SK-N-SH treated with all-trans-retinoic acid at 6 μM for 48 hours (cell line): ENCODE results near the gene GPC3.

Experiments
- ATAC-seq: fragments of 200-7000 bp; cut with Tn5 transposase; 3 replicates; pipeline ENCODE4 v1.9.1; 2020; ENCODE audit warnings: mild to moderate bottlenecking, moderate library complexity
- ARNTL ChIP-seq: fragments of 450-650 bp; formaldehyde crosslinking; IDR thresholded peaks from 2 replicates; pipeline ENCODE4 v1.5.0; 2020; ENCODE audit warnings: low read depth, mild to moderate bottlenecking, moderate library complexity, borderline replicate concordance
- BACH2 ChIP-seq: fragments of 250-450 bp; sonication (Bioruptor Pico); IDR thresholded peaks from 2 replicates; pipeline ENCODE4 v1.9.0; 2021; ENCODE audit warnings: mild to moderate bottlenecking, borderline replicate concordance
- CREB5 ChIP-seq: fragments of 250-450 bp; sonication (Bioruptor Pico); IDR thresholded peaks from 2 replicates; pipeline ENCODE4 v1.5.1; 2020; ENCODE audit warnings: low read depth, mild to moderate bottlenecking, moderate library complexity
- CSRNP3 ChIP-seq: fragments of 250-450 bp; sonication (Bioruptor Pico); IDR thresholded peaks from 2 replicates; pipeline ENCODE4 v1.5.1; 2021; ENCODE audit warnings: mild to moderate bottlenecking, moderate library complexity
- ESRRG ChIP-seq: fragments of 250-450 bp; sonication (Bioruptor Pico); IDR thresholded peaks from 2 replicates; pipeline ENCODE4 v1.6.1; 2021; ENCODE audit warnings: mild to moderate bottlenecking
- GLIS3 ChIP-seq: fragments of 250-450 bp; sonication (Bioruptor Pico); IDR thresholded peaks from 2 replicates; pipeline ENCODE4 v1.5.0; 2020; ENCODE audit warnings: mild to moderate bottlenecking, moderate library complexity
- ISL1 ChIP-seq: fragments of 250-450 bp; sonication (Bioruptor Pico); IDR thresholded peaks from 2 replicates; pipeline ENCODE4 v2.1.2; 2022; ENCODE audit warnings: mild to moderate bottlenecking, moderate library complexity
- OSR1 ChIP-seq: fragments of 250-450 bp; sonication (Bioruptor Pico); IDR thresholded peaks from 2 replicates; pipeline ENCODE4 v1.8.0; 2022; ENCODE audit warnings: moderate library complexity, mild to moderate bottlenecking, inconsistent platforms
- PATZ1 ChIP-seq: fragments of 250-450 bp; sonication (Bioruptor Pico); IDR thresholded peaks from 2 replicates; pipeline ENCODE4 v1.8.0; 2020; ENCODE audit warnings: mild to moderate bottlenecking, moderate library complexity, borderline replicate concordance
- POU6F1 ChIP-seq: fragments of 250-450 bp; sonication (Bioruptor Pico); IDR thresholded peaks from 2 replicates; pipeline ENCODE4 v1.8.0; 2021; ENCODE audit warnings: low read depth, mild to moderate bottlenecking, moderate library complexity, borderline replicate concordance
- SNAI2 ChIP-seq: fragments of 250-450 bp; sonication (Bioruptor Pico); IDR thresholded peaks from 2 replicates; pipeline ENCODE4 v1.5.0; 2020; ENCODE audit warnings: mild to moderate bottlenecking, moderate library complexity
- TCF4 ChIP-seq: fragments of 250-450 bp; sonication (Bioruptor Pico); IDR thresholded peaks from 2 replicates; pipeline ENCODE4 v1.8.0; 2021; ENCODE audit warnings: mild to moderate bottlenecking, moderate library complexity, borderline replicate concordance
- TOX ChIP-seq: fragments of 250-450 bp; sonication (Bioruptor Pico); IDR thresholded peaks from 2 replicates; pipeline ENCODE4 v1.8.0; 2021; ENCODE audit warnings: mild to moderate bottlenecking, moderate library complexity, borderline replicate concordance
- ZC3H10 ChIP-seq: fragments of 250-450 bp; sonication (Bioruptor Pico); IDR thresholded peaks from 2 replicates; pipeline ENCODE4 v1.5.1; 2021; ENCODE audit warnings: mild to moderate bottlenecking, moderate library complexity
- ZFP3 ChIP-seq: fragments of 250-450 bp; sonication (Bioruptor Pico); IDR thresholded peaks from 2 replicates; pipeline ENCODE4 v1.5.0; 2020; ENCODE audit warnings: mild to moderate bottlenecking, moderate library complexity
- ZFP30 ChIP-seq: fragments of 450-650 bp; formaldehyde crosslinking; IDR thresholded peaks from 2 replicates; pipeline ENCODE4 v1.5.0; 2022; ENCODE audit warnings: mild to moderate bottlenecking, moderate library complexity
- ZNF565 ChIP-seq: fragments of 450-650 bp; formaldehyde crosslinking; conservative IDR thresholded peaks from 2 replicates; pipeline ENCODE4 v1.5.0; 2020; ENCODE audit warnings: low read depth, mild to moderate bottlenecking, moderate library complexity

Gene GPC3

GRCh38 chrX:133639726-133640125 lies 345.7 kb downstream of the GPC3 start (continued):
- TF ChIP-seq CSRNP3 (no peak), ESRRG (CRISPR knock-in tag) (no peak)
- TF ChIP-seq, all 23 proteins: peak for 0

GRCh38 chrX:133638285-133638684 lies 347.1 kb downstream of the GPC3 start:
- TF ChIP-seq BACH2 (CRISPR knock-in tag), result no peak
- no peak for TF ChIP-seq OSR1
- TF ChIP-seq GLIS3 (CRISPR knock-in tag), result no peak
- no peak for TF ChIP-seq ZNF565 (CRISPR knock-in tag)
- TF ChIP-seq TOX (CRISPR knock-in tag), result no peak
- no peak for TF ChIP-seq ZFP30 (CRISPR knock-in tag)
- ATAC-seq, result no peak

GRCh38 chrX:133637765-133638164 lies 347.6 kb downstream of the GPC3 start:
- ATAC-seq, result no peak
- TF ChIP-seq ZC3H10 (CRISPR knock-in tag) (no peak), OSR1 (no peak), CREB5 (no peak), PATZ1 (CRISPR knock-in tag) (no peak), TCF4 (CRISPR knock-in tag) (no peak)

GRCh38 chrX:133636009-133636408 lies 349.4 kb downstream of the GPC3 start:
- TF ChIP-seq BACH2 (CRISPR knock-in tag) (no peak), TOX (CRISPR knock-in tag) (no peak), TCF4 (CRISPR knock-in tag) (no peak), CREB5 (no peak), SNAI2 (CRISPR knock-in tag) (no peak), ARNTL (CRISPR knock-in tag) (no peak), POU6F1 (CRISPR knock-in tag) (no peak), ZNF565 (CRISPR knock-in tag) (no peak)
- ATAC-seq, result no peak

- ATAC-seq, result no peak
- TF ChIP-seq ZNF565 (CRISPR knock-in tag), result no peak
These were observed 351.0 kb downstream of the GPC3 start for GRCh38 chrX:133634416-133634815.

GRCh38 chrX:133633950-133634349 lies 351.4 kb downstream of the GPC3 start:
- TF ChIP-seq ZFP3, result no peak
- TF ChIP-seq ZC3H10 (CRISPR knock-in tag), result no peak
- TF ChIP-seq ARNTL (CRISPR knock-in tag), result no peak
- no peak for TF ChIP-seq ISL1 (CRISPR knock-in tag)
- no peak for TF ChIP-seq OSR1
- no peak for TF ChIP-seq ESRRG (CRISPR knock-in tag)
- no peak for TF ChIP-seq TCF4 (CRISPR knock-in tag)
- no peak for TF ChIP-seq GLIS3 (CRISPR knock-in tag)
- no peak for ATAC-seq
